GM18511 (cell line): ENCODE measurements around the gene ZFYVE28.

Source experiments
- ATAC-seq: cut with Tn5 transposase; IDR thresholded peaks from one replicate; pipeline ENCODE4 v1.9.1; 2021; ENCODE audit warnings: mild to moderate bottlenecking, moderate library complexity; ENCODE audit not compliant: unreplicated experiment

The ZFYVE28 gene

DNA sequence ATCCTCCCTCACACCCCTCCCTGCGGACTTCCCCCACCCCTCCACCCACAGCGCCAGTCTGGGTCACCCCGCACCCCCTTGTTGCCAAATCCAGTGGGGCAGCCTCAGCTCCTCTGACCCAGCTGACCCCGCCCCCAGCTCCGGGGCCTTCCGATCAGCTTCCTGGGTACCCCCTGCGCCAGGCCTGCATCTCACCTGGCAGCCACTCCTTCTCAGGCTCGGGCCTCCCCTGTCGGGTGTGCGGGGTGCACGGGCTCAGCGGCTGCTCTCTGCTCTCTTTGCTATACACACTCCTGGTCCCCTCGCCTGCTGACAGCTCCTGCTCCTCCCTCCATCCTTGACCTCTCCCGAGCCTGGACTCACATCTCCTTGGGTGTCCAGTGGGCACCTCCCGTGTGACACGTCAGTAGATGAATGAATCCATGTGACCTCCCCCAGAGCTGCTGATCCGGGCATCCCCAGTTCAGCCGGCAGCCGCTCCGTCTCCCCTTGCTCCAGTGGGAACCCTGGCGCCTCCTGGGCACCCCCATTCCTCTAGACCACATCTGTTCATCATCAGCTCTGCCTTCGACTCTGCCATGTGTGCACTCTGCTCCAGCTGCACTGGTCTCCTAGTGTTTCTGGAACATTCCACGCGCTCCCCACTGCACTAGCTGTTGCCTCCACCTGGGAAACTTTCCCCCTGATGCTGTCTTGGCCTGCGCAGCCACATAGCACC lies 10.2 kb upstream of the ZFYVE28 start:
- ATAC-seq = no peak

DNA sequence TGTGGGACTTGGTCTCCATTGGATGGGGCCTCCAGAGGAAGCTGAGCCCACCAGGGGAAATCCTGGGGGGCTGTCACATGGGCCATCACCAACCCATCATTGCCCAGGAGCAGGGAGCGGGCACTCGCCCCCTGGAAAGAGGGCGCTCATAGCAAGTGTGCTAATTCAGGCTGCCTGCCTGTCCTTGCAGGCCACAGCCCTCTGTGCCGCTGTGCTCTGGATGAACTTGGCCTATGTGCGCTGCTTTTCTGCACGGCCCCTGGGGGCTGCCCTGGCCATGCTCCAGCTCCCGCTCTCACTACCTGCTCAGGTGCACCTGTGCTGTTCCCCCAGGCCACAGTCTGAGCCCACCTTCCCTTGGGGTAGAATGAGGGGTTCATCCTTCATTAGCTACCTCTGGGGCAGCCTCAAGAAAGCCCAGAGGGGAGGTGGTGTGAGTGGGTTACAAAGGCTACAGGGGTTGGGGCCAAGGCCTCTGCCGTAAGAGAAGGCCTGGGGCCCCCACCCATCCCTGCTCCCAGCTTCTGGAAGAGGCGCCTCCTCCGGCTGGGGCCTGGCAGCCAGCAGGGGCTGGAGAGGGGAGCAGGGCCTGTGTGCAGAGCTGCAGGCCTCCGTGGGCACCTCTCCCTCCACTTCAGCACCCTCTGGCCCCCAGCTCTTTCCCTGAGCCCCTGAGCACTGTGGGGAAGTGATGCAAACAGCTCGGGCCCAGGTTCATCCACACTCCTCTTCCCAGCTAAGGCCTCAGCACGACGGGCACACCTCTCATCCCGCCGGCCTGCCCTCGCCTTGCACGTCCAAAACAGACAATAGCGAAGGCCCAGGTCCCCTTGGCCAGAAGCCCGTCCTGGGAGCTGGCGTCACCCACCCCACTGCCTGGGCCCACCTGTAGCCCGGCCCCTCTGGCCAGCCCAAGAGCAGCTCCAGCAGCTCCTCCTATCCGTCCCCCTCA lies 9.2 kb upstream of the ZFYVE28 start:
- ATAC-seq = no peak

DNA sequence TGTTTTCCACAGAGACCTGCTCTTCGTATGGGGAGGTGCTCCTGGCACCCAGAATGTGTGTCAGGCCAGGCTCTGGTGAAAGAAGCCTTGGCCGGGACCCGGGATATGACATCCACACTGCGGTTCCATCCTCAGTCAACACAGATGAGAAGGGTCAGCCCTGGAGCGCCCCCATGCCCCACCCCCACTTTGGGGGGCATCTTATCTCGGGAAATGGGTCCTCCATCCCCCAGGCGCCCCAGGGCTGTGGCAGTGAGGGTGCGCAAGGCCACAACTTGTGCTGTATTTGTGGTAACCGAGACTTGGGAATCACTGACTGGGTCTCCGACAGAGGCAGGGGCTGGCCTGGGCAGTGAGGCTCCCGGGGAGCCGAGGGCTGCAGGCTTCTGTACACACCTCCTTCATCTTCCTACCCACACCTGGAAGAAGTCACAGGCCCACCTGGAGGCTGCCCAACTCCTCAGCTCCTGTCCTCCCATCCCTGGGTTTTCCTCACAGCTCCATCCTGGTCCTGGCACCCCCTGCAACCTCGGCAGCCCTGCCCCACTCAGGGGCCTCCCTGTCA lies 8.3 kb upstream of the ZFYVE28 start:
- no peak for ATAC-seq

DNA sequence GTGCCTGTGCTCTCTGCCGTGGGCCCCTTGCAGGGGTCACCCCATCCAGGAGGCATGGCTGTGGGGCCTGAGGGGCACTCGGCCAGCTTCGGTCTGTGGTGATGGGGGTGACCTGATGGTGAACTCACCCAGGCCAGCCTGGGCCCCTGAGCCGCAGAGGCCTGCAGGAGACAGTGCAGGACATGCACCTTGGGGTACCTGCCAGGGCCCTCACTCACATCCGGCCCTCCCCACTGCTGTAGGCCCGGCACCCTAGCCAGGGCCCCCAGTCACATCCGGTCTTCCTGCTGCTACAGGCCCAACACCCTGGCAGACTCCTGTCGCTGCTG lies 7.6 kb upstream of the ZFYVE28 start:
- no peak for ATAC-seq

DNA sequence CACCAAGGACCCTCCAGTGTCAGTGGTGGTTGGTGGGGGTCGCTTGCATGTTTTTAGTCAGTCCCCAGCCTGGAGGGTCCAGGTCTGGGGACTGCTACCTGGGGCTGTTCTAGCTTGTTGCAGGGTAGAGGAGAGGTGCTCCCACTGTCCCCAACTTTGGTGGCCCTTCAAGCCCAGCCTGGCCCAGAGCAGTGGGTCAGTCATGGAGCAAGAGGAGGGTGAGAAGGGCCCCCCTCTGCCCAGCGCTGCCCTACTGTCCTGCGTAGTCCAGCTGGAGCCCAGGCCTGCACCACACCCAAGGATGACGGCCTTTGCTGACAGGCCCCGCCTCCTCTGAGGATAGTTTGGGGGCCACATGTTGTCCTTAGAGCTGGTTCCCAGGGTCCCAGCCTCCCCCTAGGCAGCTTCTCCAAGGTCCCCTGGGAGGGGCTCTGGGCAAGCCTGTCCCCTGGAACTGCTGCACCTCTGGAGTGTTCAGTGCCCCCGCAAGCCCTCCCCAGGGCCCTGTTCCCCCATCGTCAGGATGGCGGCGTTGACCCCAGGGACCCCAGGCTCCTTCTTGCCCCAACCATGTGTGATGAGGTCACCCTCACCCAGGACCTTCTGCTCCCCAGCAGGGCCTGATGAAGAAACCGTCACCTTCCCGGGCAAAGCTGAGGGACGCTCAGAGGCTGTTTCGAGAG lies 7.1 kb upstream of the ZFYVE28 start:
- ATAC-seq = no peak

DNA sequence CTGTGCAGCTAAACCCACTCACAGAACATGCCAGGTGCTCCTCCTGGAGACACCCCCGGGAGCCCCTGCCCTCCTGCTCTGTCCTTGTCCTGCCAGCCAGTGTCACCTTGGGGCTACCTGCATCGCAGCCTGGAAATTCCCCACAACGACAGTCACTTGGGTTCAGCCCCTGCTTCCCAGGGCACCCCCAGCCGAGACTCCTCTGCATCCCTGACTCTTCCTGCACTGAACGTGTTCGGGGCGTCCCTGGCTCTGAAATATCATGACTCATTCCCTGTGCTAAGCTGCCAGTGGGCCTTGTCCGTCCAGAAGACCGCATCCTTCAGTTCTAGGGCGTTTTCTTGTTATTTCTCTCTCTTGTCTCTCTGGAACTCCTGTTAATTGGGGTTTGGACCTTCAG lies 6.1 kb upstream of the ZFYVE28 start:
- ATAC-seq = no peak

DNA sequence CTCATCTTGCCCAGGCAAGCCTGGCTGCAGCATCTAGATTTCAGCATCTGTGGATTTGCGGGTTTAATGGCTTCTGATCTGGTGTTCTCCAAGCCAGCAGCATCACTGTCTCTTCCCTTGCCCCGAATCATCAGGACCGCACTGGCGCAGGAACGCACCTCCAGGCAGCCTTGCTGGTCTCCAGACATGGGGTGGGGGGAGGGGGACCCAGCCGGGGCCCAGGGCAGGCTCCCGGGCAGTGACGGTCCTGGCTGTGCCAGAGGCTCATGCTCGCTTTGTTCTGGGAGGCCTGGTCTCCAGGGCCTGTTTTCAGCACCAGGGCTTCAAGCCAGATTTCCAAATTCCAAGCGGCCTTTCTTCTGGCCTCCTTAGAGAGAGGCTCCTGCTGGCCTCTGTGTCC lies 5.2 kb upstream of the ZFYVE28 start:
- no peak for ATAC-seq

DNA sequence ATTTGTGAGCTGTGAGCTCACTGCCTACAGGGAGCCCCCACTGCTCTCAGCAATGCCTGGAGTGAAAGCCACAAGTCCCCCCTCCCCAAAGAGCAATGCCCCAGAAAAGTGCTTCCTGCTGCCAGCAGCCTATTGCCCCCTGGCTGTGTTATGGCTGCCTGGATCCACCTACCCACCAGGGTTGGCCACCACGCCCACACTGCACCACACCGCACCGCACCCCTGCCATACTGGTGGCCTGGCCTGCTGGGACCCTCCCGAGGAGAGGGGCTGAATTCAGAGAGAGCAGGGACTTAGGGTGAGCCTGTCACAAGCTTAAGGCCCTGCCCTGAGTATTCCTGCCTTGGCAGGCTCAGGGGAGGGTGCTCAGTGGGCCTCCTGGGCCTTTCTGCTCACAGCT lies 4.6 kb upstream of the ZFYVE28 start:
- no peak for ATAC-seq

DNA sequence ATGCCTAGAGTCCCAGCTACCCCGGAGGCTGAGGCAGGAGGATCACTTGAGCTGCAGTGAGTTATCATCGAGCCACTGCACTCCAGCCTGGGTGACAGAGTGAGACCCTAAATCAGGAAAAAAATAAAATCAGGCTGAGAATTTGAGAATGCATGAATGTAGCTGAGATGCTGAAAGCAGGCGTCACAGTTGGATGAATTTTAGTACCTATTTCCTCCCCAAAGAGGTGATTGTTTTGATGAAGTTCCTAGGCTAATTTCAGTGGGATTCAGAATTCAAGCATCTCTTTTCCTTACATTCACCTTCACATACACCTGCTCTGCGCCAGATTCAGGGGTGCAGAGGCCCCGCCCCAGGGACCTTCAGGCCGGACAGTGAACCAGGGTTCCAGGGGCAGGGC lies 3.5 kb upstream of the ZFYVE28 start:
- ATAC-seq = no peak

DNA sequence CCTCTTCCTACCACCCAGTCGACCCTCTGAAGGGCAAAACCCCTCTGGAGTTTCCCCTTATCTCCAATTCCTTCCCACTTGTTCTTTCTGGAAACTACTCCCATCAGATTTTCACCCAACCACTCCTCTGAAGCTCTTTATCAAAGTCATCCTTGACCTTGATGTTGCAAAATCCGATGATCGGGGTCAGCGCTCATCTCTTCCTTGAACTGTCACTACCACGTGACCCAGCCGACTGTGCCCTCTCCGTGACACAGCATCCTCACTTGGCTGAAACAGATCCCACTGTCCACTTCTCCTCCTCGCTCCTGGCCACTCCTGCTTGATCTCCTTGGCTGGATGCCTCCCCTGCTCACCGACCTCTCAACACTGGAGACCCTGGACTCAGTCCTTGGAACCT lies 1.4 kb upstream of the ZFYVE28 start:
- ATAC-seq = no peak

DNA sequence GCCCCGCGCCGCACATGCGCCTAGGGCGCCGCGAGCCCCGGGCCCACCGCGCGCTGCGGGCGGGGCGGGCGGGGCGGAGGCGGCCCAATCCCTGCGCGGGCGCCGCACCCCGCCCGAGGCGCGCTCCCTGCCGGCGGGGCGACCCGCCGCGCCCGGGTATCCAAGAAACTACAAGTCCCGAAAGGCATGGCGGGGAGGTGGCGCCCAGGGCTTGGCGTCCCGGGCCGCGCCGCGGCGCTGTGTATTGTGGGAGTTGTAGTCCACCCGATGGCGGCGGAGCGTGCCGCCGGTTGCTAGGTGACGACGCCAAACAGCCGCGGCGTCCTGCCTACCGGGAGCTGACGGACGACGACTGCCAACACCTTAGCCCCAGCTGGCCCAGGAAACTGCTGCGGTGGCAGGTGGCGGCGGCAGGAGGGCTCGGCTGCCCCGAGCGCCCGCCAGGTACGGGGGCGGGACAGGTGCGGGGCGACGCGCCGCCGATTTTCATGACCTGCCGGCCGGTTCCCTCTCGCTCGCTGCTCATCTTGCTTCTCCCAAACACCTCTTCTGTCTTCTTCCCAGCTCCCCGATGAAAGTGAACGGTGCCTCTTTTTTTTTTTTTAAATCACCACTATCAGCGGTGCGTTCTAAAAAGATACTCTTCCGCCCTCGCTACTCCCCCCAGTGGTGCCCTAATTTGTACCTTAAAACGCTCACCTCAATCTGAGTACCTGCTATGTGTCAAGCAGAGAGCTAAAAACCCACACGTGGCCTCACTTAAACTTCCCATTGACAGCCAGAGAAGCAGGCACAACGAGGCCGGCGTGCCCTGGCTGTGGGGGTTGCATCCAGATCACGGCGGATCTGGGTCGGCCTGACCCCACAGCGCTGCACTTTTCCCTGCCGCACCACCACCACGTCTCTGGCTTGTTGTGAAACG lies 466 bp upstream of the ZFYVE28 start, which contains the start of gene CFAP99:
CFAP99 (plus strand) TSS at position 306 of the 922 bp plus-strand sequence.
- peak; percentile 82 for ATAC-seq

DNA sequence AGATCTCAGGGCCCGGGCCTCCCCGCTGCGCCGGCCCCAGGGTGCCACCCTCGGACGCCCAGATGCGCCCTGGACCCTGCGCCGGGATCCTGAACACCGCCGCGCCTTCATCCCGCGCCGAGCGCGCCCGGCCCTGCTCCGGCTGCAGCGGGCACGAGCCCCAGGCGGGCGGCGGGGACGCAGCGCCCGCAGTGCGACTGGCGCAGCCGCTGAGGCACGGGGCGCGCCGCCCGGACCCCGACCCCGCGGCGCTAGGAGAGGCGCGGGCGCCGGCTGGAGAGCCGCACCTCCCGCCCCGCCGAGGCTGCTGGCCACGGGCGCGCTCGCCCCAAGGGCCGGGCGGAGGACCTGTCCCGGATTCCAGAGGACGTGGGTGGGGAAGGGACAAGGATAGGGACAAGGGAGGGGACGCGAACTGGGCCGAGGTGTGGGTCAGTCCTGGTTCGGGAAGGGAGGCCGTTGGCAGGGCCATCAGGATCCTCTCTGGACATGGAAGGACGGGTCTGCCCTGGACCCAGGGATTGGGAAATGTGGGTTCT lies 1.1 kb downstream of the ZFYVE28 start:
- no peak for ATAC-seq

DNA sequence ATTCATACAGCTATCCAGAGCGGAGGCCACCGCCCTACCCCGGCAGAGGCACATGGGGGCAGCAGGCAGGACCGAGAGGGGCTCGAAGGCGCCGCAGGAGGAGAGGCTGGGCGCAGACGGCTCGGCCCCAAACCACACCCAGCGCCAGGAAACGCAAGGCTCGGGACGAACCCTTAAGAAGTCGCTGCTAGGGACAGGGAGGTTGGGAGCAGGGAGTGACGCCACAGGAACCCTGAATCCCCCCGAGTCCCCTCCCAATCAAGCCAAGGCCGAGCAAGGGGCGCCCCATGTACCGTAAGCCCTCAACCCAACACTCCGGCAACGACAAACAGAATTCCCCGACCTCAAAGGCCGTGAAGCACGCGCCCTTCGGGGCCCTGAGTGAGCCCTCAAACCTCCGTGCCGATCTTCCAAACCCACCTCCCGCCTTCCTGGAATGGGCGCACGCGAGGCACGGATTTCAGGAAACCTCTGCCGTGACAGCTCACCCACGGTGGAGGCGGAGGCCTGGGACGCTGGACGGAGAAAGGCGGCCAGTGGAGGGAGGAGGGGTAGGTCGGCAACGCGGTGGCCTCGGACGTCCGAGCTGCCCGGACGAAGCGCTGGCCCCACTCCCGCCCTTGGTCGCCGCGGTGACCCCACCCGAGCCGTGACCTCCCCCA lies 1.8 kb downstream of the ZFYVE28 start:
- no peak for ATAC-seq

DNA sequence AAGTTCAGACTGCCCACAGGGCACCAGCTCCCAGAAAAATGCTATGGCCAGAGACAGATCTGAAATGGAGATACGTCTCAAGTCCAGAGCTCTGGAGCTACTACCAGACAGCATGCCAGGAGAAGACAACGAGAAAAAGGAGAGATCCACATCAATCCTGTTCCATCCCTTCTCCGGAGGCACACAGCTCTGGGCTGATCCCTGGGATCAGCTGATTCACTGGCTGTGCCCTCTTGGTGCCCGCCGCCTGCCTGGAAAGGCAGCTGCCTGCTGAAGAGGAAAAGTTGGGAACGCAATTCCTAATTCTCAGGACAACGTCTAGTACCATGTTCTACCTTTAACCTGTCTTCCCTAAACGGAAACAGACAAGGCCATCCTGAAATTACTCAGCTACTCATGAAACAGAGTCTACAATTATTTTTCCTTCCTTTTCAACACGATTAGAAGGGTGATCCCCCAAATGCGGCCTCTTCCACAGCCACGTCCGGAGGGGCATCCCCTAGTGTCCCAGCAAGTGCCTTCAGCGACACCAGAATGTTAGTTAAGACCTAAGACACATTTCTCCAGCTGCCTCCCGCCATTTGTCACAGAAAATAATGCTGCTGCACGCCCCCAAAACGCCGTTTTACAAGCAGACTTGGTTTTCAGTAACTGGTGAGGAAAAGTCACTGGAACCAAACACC lies 2.4 kb downstream of the ZFYVE28 start:
- ATAC-seq = no peak

DNA sequence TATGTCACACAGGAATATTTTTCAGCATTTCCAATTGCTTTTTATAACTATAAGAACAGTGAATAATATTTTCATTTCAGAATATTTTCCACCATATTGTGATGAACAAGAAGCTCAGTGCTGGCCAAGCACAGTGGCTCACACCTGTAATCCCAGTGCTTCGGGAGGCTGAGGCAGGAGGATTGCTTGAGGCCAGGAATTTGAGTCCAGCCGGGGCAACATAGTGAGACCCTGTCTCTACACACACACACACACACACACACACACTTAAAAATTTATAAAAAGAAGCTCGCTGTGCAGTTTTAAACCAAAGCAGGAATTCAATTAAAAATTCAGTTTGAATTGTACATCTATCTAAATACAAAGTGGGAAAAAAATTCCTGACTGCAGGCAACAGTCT lies 3.2 kb downstream of the ZFYVE28 start:
- ATAC-seq = no peak

DNA sequence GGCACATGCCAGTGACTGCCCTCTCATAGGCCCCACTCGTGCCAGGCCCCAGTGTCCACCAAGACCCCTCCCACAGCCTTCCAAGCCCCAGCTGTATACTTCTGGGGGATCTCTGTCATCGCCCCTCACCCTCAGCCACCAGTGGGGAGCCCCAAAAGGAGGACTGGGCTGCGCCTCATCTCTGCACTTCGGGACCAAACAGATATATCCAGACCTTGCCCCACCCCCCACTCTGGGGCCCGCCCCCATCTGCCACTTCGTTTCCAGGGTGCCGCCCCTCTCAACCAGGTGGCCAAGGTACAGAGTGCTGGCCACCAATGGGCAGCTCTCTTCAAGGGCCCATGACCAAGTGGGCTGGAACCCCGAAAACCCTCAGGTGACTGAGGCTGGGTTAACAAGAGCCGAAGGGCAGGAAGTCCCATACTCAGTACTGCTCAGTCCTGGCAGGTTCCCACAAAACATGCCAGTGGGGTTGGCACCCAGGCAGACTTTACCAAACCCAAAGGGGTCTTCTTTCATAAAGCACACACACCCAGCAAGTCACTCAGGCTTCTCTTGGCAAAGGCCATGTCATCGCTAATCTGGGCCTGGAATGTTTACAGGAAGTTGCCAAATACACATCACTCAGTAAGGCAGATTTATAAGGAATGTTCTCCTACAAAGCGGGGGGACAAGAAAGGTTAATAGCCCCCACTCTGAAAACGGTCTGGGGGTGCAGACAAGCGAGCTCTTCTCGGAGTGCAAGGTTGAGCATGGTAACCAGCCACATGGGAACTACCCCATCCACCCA lies 4.4 kb downstream of the ZFYVE28 start:
- ATAC-seq = no peak

DNA sequence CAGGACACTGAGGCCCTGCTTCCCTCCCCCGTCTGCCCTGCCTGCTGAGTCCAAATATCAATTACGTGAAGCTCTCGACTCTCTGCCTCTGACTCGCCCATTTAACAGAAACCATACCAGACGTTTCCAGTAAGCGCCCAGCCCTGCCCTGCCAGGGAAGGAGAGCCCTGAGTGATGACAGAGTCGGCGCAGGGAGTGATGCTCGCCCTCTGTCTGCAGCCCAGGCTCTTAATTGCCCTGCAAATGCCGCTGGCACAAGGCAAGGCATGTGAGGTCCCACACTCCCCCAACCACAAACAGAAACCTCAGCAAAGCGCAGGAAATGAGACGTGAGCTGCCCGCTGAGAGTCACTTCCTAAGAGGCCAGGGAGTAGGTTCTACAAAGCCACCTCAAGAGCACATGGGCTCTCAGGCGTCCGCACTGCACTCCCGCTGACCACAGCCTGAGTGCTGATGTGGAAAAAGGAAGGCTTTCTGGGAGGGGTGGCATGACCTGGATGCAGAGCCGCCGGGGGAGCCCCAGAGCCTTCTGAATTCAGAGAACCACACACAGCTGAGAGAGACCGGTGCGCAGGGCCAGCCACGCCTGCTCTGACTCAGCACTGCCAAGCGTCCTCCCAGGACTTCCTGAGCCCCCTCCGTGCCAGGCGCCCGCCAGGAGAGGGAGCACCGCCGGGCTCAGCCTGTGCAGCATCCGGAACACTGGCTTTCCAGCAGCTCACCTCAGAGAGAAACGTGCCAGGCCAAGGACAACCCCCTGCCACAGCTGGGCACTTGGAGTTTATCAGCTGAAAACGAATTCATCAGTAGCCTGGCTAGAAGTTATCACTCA lies 5.3 kb downstream of the ZFYVE28 start:
- ATAC-seq = peak; percentile 66
